Measurements from ENCODE around the gene ING4. TPM values are rescaled to one million over a fixed set of nuclear protein-coding genes. Genes with fewer than 3 reads are reported as not detected.

The ING4 gene
- total and polyA plus RNA-seq, 2 experiments from 2014 or later, result 31.7 to 43.5 TPM

DNA sequence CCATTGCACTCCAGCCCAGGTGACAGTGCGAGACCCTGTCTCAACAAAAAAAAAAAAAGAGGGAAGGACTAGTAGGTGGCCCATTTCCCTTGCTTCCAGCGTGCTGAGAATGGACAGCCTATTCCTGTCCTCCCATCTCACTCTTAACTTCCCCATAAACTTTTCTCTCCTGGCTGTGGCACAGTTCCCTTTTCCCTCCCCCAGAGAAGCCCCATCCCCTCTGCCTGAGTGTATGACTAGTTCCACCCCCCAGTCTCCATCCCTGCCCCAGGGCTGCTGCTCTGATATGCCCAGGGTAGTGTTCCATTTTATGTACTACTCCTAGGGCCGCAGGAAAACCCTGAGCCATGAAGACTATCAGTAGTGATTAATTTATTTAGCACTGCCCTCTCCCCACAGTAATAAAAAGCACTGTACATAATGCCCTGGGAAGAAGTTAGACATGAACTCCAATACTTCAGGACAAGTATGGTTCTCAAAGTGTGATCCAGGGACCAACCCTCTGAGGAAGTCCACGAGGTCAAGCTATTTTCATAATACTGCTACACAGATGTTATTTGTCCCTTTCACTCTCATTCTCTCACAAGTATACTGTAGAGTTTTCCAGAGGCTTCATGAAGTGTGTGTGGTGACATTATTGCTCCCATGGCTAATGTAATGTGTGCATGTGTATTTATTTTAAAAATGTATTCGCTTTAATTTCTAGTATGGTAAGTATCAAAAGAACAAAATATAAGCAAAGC lies 44.3 kb downstream of the ING4 start:
- H3K4me1 ChIP-seq (ENCODE audit: insufficient read depth), result no peaks in the 10 kb centered on the region
- no peaks in the 10 kb centered on the region for H3K36me3 ChIP-seq (ENCODE audit: low read depth)
- no peak overlapping the region for H3K4me2 ChIP-seq (ENCODE audit: unreplicated experiment)
- 77 to 78% methylated on average over 5 of the region's 5 CpGs for WGBS, 2 experiments (ENCODE audit: low coverage in 1 of 2, low lambda C conversion rate in 2 of 2, missing lambda C conversion rate in 2 of 2)
- no peak overlapping the region for H3K9ac ChIP-seq
- H3K27ac ChIP-seq, result no peak overlapping the region
- in situ Hi-C loops (cut with MboI), result no loop called here
- peaks cover 15% of the 10 kb centered on the region for H3F3A ChIP-seq (ENCODE audit: insufficient read depth)
- no peaks in the 10 kb centered on the region for H4K20me1 ChIP-seq (ENCODE audit: insufficient read depth)
- no peak for DNase-seq
- no peaks in the 10 kb centered on the region for H3K9me2 ChIP-seq (ENCODE audit: insufficient read depth)
- no peaks in the 10 kb centered on the region for H3K27me3 ChIP-seq (replicated peaks; ENCODE audit: insufficient read depth)
- H3K4me3 ChIP-seq, result no peak overlapping the region
- no peak for TF ChIP-seq EZH2phosphoT487 (IDR thresholded peaks at IDR 0.05; ENCODE audit: insufficient read depth, low read depth)
- no peak for TF ChIP-seq EZH2 (IDR thresholded peaks at IDR 0.05; ENCODE audit: insufficient read depth, poor library complexity, severe bottlenecking)
- H3K9me3 ChIP-seq (ENCODE audit: low read depth), result no peaks in the 10 kb centered on the region
- no peak overlapping the region for H2AFZ ChIP-seq
- no peaks in the 10 kb centered on the region for H3K79me2 ChIP-seq (ENCODE audit: insufficient read depth)

DNA sequence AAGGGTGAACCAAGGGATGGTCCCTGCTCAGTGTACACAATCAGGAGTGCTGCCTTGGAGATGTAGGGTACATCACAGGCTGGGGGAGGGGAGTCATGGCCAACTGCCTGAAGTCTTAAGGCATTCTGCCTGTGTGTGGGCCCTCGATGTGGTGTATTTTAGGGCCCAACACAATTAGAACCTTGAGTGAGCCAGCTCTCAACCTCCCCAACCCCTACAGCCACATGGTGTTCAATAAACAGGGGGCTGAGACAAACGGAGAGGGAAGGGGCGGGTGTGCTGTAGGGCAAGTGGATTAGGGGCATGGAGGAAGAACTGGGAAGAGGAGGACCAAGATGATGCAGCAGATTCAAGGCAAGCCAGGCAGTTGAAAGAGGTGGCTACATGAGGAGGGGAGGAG lies 47.1 kb downstream of the ING4 start:
- no peaks in the 10 kb centered on the region for H3K36me3 ChIP-seq (ENCODE audit: low read depth)
- H2AFZ ChIP-seq, result no peak overlapping the region
- H3K4me2 ChIP-seq (ENCODE audit: unreplicated experiment), result no peak overlapping the region
- no peaks in the 10 kb centered on the region for H3K27me3 ChIP-seq (replicated peaks; ENCODE audit: insufficient read depth)
- H3K27ac ChIP-seq, result no peak overlapping the region
- peaks cover 12% of the 10 kb centered on the region; the same call in 1 of the 2 replicates for H3K4me1 ChIP-seq (ENCODE audit: insufficient read depth)
- no peaks in the 10 kb centered on the region for H3K9me3 ChIP-seq (ENCODE audit: low read depth)
- H3F3A ChIP-seq (ENCODE audit: insufficient read depth), result peaks cover 22% of the 10 kb centered on the region
- TF ChIP-seq EZH2 (IDR thresholded peaks at IDR 0.05; ENCODE audit: insufficient read depth, poor library complexity, severe bottlenecking), result no peak
- TF ChIP-seq EZH2phosphoT487 (IDR thresholded peaks at IDR 0.05; ENCODE audit: insufficient read depth, low read depth), result no peak
- no peaks in the 10 kb centered on the region for H3K79me2 ChIP-seq (ENCODE audit: insufficient read depth)
- no peaks in the 10 kb centered on the region for H4K20me1 ChIP-seq (ENCODE audit: insufficient read depth)
- H3K4me3 ChIP-seq, result no peak overlapping the region
- H3K9ac ChIP-seq, result no peak overlapping the region
- DNase-seq, result no peak
- no peaks in the 10 kb centered on the region for H3K9me2 ChIP-seq (ENCODE audit: insufficient read depth)
- in situ Hi-C loops (cut with MboI), result no loop called here
- WGBS, 2 experiments (ENCODE audit: low coverage in 1 of 2, low lambda C conversion rate in 2 of 2, missing lambda C conversion rate in 2 of 2), result 53 to 61% methylated on average over 3 of the region's 3 CpGs

DNA sequence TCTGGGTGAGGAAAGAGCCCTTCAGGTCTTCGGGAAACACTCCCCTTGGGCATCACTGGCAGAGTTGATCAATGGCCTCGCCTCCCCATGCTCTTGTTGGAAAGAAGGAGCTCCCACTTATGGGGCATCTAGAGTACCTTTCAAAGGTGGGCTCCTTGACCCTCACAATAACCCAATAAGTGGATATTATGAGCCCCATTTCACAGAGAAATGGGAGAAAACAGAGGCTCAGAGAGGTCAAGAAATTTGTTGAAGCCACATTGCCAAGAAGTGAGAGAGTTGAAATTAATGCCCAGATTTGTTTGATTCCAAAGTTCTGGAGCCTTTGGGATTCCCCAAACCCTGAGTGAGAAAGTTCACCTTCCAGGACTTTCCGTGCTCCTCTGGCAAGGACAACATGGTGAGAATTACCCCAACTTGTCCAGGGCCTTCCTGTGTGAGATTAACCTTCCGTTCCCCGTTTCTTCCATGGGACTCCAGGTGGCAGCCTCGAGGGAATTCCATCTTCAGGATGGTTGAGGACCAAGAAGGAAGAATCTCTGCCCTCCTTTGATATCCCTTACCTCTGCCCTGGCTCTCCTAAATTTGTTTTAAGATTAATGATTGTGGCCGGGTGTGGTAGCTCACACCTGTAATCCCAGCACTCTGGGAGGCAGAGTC lies 48.3 kb downstream of the ING4 start:
- H3K9ac ChIP-seq, result peak overlapping the region; percentile 61
- no peak overlapping the region for H3K4me2 ChIP-seq (ENCODE audit: unreplicated experiment)
- peak overlapping the region; percentile 78 for H3K27ac ChIP-seq
- peak overlapping the region; percentile 72 for H2AFZ ChIP-seq
- no peaks in the 10 kb centered on the region for H3K36me3 ChIP-seq (ENCODE audit: low read depth)
- 56 to 62% methylated on average over 7 of the region's 7 CpGs for WGBS, 2 experiments (ENCODE audit: low coverage in 1 of 2, low lambda C conversion rate in 2 of 2, missing lambda C conversion rate in 2 of 2)
- no peaks in the 10 kb centered on the region for H3K27me3 ChIP-seq (replicated peaks; ENCODE audit: insufficient read depth)
- no peak overlapping the region for H3K4me3 ChIP-seq
- no peak for TF ChIP-seq EZH2phosphoT487 (IDR thresholded peaks at IDR 0.05; ENCODE audit: insufficient read depth, low read depth)
- TF ChIP-seq EZH2 (IDR thresholded peaks at IDR 0.05; ENCODE audit: insufficient read depth, poor library complexity, severe bottlenecking), result no peak
- no peaks in the 10 kb centered on the region for H4K20me1 ChIP-seq (ENCODE audit: insufficient read depth)
- in situ Hi-C loops (cut with MboI), result no loop called here
- H3K4me1 ChIP-seq (ENCODE audit: insufficient read depth), result peaks cover 12% of the 10 kb centered on the region; the same call in 1 of the 2 replicates
- no peaks in the 10 kb centered on the region for H3K9me2 ChIP-seq (ENCODE audit: insufficient read depth)
- H3K9me3 ChIP-seq (ENCODE audit: low read depth), result no peaks in the 10 kb centered on the region
- peak; percentile 42 for DNase-seq
- H3K79me2 ChIP-seq (ENCODE audit: insufficient read depth), result no peaks in the 10 kb centered on the region
- H3F3A ChIP-seq (ENCODE audit: insufficient read depth), result peaks cover 22% of the 10 kb centered on the region

DNA sequence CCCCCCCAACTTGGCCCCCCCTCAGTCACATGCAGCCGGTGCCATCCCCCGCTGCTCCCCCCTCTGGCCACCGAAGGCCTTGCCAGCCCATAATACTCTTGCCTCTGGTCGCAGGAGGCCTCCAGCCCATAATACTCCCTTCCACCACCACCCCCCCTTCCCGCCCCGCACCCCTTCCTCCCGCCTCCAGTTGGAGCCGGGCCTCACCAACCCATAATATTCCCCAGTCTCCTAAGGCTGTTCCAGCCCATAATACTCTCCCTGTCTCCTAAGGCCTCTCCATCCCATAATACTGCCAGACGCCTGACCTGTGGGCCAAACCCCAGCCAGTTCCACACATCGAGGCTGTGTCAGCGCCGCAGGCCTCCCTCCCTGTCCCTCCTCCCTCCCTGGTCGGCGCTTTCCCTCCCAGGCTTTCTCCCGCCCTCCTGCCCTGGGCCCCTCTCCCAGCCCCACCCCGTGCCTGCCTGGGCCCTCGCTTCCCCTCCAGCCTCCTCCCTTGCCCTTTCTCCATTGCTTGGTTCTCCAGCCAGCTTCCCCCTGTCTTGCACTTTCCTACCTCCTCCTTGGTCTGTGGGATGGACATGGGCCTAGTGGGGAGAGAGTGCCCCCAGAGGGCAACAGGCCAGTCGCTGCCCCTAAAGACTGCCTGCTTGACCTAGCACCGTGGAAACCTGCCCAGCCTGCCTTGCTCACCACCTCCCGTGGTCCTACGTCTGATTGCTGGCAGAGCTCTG lies 49.0 kb downstream of the ING4 start:
- Histone ChIP-seq H3K27ac (peak overlapping the region; percentile 78), H3K36me3 (ENCODE audit: low read depth) (no peaks in the 10 kb centered on the region), H3K9me2 (ENCODE audit: insufficient read depth) (no peaks in the 10 kb centered on the region), H3K27me3 (replicated peaks; ENCODE audit: insufficient read depth) (no peaks in the 10 kb centered on the region), H3K9ac (peak overlapping the region; percentile 61), H3K9me3 (ENCODE audit: low read depth) (no peaks in the 10 kb centered on the region), H3K79me2 (ENCODE audit: insufficient read depth) (no peaks in the 10 kb centered on the region), H4K20me1 (ENCODE audit: insufficient read depth) (no peaks in the 10 kb centered on the region), H2AFZ (peak overlapping the region; percentile 72), H3F3A (ENCODE audit: insufficient read depth) (peaks cover 25% of the 10 kb centered on the region), H3K4me2 (ENCODE audit: unreplicated experiment) (no peak overlapping the region), H3K4me3 (no peak overlapping the region), H3K4me1 (ENCODE audit: insufficient read depth) (peaks cover 12% of the 10 kb centered on the region; the same call in 1 of the 2 replicates)
- TF ChIP-seq EZH2phosphoT487 (IDR thresholded peaks at IDR 0.05; ENCODE audit: insufficient read depth, low read depth) (no peak), EZH2 (IDR thresholded peaks at IDR 0.05; ENCODE audit: insufficient read depth, poor library complexity, severe bottlenecking) (no peak)
- in situ Hi-C loops (cut with MboI), result no loop called here
- peak; percentile 97 for DNase-seq
- 11 to 13% methylated on average over 10 to 21 of the region's 21 CpGs for WGBS, 2 experiments (ENCODE audit: low coverage in 1 of 2, low lambda C conversion rate in 2 of 2, missing lambda C conversion rate in 2 of 2)

All from GM23248 (cell line).